Peyer's patch (tissue), 4 donors: Measurements from ENCODE around the gene MARS1. TPM values are rescaled to one million over a fixed set of nuclear protein-coding genes. Genes with fewer than 3 reads are reported as not detected.

Source experiments
- DNase-seq, 3 donors: peaks; one replicate each; pipeline ENCODE4 v3.0.0-alpha.2; 2017 to 2019
- H3K27ac ChIP-seq, 4 donors: fragments of 200-600 bp; sonication (generic); one replicate each; pipeline ENCODE4 v1.5.1; 2016 to 2019
- H3K27me3 ChIP-seq, 2 donors: fragments of 200-600 bp; sonication (generic); one replicate each; pipeline ENCODE4 v1.5.1; 2019
- H3K36me3 ChIP-seq, 3 donors: fragments of 200-600 bp; sonication (generic); one replicate each; pipeline ENCODE4 v1.5.1; 2016 to 2019
- H3K4me1 ChIP-seq, 4 donors: fragments of 200-600 bp; sonication (generic); one replicate each; pipeline ENCODE4 v1.5.1; 2016 to 2019
- H3K4me3 ChIP-seq, 4 donors: fragments of 200-600 bp; sonication (generic); 1 replicate in 3 of 4; 2 replicates in 1 of 4; pipeline ENCODE4 v1.5.1; 2016 to 2019; ENCODE audit warnings: mild to moderate bottlenecking in 1 of 4
- H3K9me3 ChIP-seq, 4 donors: fragments of 200-600 bp; sonication (generic); one replicate each; pipeline ENCODE4 v1.5.1; 2016 to 2019; ENCODE audit warnings: mild to moderate bottlenecking in 1 of 4
- CTCF ChIP-seq, 6 experiments: fragments of 450-650 bp in 4 of 6; fragments of 200-600 bp in 2 of 6; sonication (generic) in 1 of 6; IDR thresholded peaks; one replicate each; pipeline ENCODE4 v1.5.1; 2017 to 2019; ENCODE audit warnings: antibody characterized with exemption in 6 of 6, mild to moderate bottlenecking in 3 of 6, moderate library complexity in 1 of 6
- POLR2A ChIP-seq, 2 donors: fragments of 450-650 bp; IDR thresholded peaks; one replicate each; pipeline ENCODE4 v1.5.1; 2017; ENCODE audit warnings: antibody characterized with exemption in 2 of 2, mild to moderate bottlenecking in 2 of 2, moderate library complexity in 2 of 2
- total RNA-seq, 4 donors: library from RNA; depleted of rRNA; stranded (reverse); fragments of >200 nt; gene quantifications; one replicate each; pipeline ENCODE4 v1.1.0, GENCODE V29; 2016

Gene MARS1
- total RNA-seq, 4 donors from 2014 or later: 40.6 to 97.4 (median 63.5) TPM

- H3K9me3 ChIP-seq: no peaks in the 10 kb centered on the region
- peak overlapping the region; percentile 43 to 56 (median 46) for H3K4me3 ChIP-seq
- DNase-seq: peak in 1 of 3 donors; percentile 30
- H3K4me1 ChIP-seq: peaks cover 4 to 36% (median 22%) of the 10 kb centered on the region in 4 donors
- TF ChIP-seq POLR2A (IDR thresholded peaks at IDR 0.05): no peak
- TF ChIP-seq CTCF (IDR thresholded peaks at IDR 0.05): no peak
- peaks cover 0 to 5% (median 0%) of the 10 kb centered on the region in 3 donors for H3K36me3 ChIP-seq
- peak overlapping the region; percentile 78 to 95 (median 84) for H3K27ac ChIP-seq
- H3K27me3 ChIP-seq: peaks cover 0 to 11% of the 10 kb centered on the region in 2 donors
These were observed 8.9 kb upstream of the MARS1 start for GRCh38 chr12:57479043-57479375.

GRCh38 chr12:57479376-57480115 is 8.3 kb upstream of the MARS1 start, which contains the start of gene ARHGAP9:
Gene ARHGAP9 (minus strand): TSS chr12:57479866. CDS start chr12:57479406, 460 bp downstream.
- Histone ChIP-seq H3K36me3 (peaks cover 0 to 2% (median 0%) of the 10 kb centered on the region in 3 donors), H3K27me3 (peaks cover 0 to 11% of the 10 kb centered on the region in 2 donors), H3K27ac (peak within 1 kb of the TSS; percentile 78 to 95 (median 84)), H3K4me1 (peaks cover 4 to 36% (median 22%) of the 10 kb centered on the region in 4 donors), H3K4me3 (peak within 1 kb of the TSS; percentile 43 to 56 (median 46)), H3K9me3 (no peaks in the 10 kb centered on the region)
- DNase-seq: peak in 2 of 3 donors; percentile 76 to 82
- TF ChIP-seq POLR2A (IDR thresholded peaks at IDR 0.05): no peak
- TF ChIP-seq CTCF (IDR thresholded peaks at IDR 0.05): no peak

- peaks cover 0 to 21% (median 4%) of the 10 kb centered on the region in 4 donors for H3K4me1 ChIP-seq
- no peaks in the 10 kb centered on the region for H3K36me3 ChIP-seq
- DNase-seq: no peak
- TF ChIP-seq CTCF (IDR thresholded peaks at IDR 0.05): no peak
- TF ChIP-seq POLR2A (IDR thresholded peaks at IDR 0.05): no peak
- H3K27me3 ChIP-seq: no peaks in the 10 kb centered on the region
- no peaks in the 10 kb centered on the region for H3K9me3 ChIP-seq
- peak overlapping the region in 1 of 4 donors; percentile 82 for H3K27ac ChIP-seq
- no peak overlapping the region for H3K4me3 ChIP-seq
These were observed 6.2 kb upstream of the MARS1 start for GRCh38 chr12:57481671-57482070.

GRCh38 chr12:57483466-57483865 is 4.4 kb upstream of the MARS1 start:
- TF ChIP-seq POLR2A (IDR thresholded peaks at IDR 0.05) (no peak), CTCF (IDR thresholded peaks at IDR 0.05) (no peak)
- DNase-seq: no peak

GRCh38 chr12:57485695-57486094 is 2.2 kb upstream of the MARS1 start:
- peaks cover 0 to 9% (median 5%) of the 10 kb centered on the region in 4 donors for H3K4me1 ChIP-seq
- H3K4me3 ChIP-seq: no peak overlapping the region
- no peaks in the 10 kb centered on the region for H3K9me3 ChIP-seq
- H3K27ac ChIP-seq: no peak overlapping the region
- H3K27me3 ChIP-seq: no peaks in the 10 kb centered on the region
- H3K36me3 ChIP-seq: peaks cover 0 to 11% (median 0%) of the 10 kb centered on the region in 3 donors
- DNase-seq: no peak
- TF ChIP-seq CTCF (IDR thresholded peaks at IDR 0.05): no peak
- no peak for TF ChIP-seq POLR2A (IDR thresholded peaks at IDR 0.05)

More at GRCh38 chr12:57483466-57483865, 4.4 kb upstream of the MARS1 start:
- no peak overlapping the region for H3K27ac ChIP-seq
- no peaks in the 10 kb centered on the region for H3K36me3 ChIP-seq
- H3K9me3 ChIP-seq: no peaks in the 10 kb centered on the region
- no peaks in the 10 kb centered on the region for H3K27me3 ChIP-seq
- no peak overlapping the region for H3K4me3 ChIP-seq
- H3K4me1 ChIP-seq: peaks cover 0 to 17% (median 5%) of the 10 kb centered on the region in 4 donors
